GM18507 (cell line): ENCODE results near the gene SP110.
"Not testable (repeated sequence)": the region's sequence is repeated elsewhere in the genome, so short reads cannot be mapped to it uniquely, and the experiment has no call there.

Experiments used
- DNase-seq: peaks from one replicate; pipeline ENCODE4 v3.0.0; 2011; ENCODE audit warnings: low read depth; ENCODE audit not compliant: insufficient read length; ENCODE audit errors: extremely low spot score
- FAIRE-seq: peaks from 2 replicates; lab custom pipeline; 2011; peaks lifted over from hg19 to GRCh38; lab: Jason Lieb, UNC

The SP110 gene

DNA sequence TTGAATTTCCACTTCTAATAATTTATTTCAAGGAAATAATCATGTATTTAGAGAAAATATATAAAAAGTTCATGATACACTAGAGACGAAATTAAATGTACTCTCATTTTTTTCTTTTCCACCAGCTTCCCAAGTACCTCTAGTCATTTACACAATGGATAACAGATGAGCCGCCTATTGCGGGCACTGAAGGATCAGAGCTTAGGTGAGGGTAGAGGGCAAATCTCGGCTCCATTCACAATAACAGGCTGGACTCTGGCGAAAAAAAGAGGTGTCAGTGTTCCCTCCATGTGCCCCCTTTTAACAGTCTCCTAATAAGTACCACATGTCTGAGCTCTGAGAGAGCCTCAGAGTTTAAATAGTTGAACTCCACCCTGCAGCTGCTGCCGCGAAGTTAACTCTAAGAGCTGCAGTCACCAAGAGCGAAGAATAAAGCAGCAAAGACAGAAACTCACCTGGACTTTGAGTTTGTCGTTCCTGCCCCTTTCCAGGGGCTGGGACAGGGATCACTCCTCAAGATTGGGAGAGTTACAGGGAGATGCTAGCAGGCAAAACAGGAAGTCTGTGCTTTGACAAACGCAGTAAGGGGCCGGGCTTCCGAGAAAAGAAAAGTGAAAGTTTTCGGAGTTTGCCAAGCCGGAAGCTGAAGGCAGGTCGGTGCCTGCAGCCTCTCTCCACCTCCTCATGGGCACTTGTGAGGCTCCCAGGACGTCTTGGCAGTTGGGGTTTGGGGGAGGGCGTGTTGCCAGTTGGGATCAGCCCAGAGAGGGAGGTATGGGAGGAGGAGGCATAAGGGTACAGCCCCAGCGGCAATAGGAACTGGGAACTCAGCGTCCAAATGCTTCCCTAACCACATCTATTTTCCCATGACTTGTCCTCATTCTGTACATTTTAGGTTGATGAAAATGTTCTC is at the start of gene SP110:
SP110 (minus strand) TSS at position 566 of the 913 bp plus-strand sequence. CDS start 3,057 bp downstream, outside the sequence.
- peak; percentile 99 for FAIRE-seq
- no peak for DNase-seq

DNA sequence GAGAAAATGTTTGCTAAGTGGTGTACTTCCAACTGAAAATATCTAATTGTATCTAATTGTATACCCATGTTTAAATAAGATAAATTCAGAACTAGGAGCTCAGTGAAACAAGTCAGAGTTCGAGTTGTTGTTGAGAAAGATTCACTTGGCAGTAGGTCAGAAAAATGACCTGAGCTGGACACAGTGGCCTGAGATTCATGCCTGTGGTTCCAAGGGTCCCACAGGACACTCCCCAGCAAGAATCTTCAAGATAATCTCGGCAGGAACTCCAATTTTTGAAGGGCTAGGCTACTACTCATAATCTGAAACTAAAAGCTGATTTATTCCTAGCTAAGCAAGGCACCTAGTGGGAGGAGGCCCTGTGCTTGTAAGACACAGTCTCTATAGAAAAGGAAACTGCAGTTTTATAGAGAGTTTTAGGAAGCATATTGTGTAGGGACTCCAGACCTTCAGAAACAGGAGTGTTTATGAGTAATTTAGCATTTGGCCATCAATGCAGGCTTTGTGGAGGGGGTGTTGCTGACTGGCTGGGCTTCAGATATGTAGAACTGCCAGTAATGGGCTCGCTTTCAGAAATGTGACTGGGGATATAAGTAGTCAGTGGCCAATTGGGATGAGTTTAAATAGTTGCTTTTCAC is 48.9 kb upstream of the SP110 start:
- FAIRE-seq (peak; percentile 90), DNase-seq (no peak)

DNA sequence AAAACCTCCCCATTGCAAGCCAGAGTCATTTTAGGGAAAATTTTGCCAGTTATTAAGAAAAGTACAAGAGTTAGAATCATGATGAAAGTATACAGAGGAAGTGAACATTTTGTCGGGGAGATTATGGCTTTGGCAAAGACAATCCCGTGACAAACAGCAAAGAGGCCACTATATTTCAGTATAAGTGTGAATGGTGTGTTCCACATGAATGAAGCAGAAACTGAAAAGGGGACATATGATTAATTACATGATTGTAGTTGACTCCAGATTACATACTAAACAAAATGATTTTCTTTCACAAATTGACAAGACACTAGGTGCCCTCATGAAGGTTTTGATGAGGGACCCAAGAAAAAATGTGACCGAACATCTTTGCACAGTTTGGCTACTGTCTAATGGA is 47.8 kb upstream of the SP110 start:
- peak; percentile 91 for FAIRE-seq
- no peak for DNase-seq

DNA sequence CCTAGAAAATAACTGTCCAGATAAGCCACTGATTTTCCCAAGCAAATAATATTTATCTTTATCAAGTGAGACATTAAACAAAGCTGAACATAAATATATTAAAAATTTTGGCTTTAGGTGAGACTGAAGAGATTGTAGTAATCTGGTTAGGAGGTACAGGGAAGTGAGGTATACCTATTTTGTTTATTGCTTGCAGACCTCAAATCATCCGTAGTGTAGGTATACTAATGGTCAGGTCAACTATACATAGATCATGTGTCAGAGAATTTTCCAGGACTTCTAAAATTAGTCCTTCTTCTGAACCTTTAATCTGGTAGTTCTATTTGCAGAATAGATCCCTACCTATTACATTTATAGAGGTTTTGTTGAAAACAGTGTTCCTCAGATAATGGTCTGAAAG is 47.3 kb upstream of the SP110 start:
- FAIRE-seq (no peak), DNase-seq (no peak)

DNA sequence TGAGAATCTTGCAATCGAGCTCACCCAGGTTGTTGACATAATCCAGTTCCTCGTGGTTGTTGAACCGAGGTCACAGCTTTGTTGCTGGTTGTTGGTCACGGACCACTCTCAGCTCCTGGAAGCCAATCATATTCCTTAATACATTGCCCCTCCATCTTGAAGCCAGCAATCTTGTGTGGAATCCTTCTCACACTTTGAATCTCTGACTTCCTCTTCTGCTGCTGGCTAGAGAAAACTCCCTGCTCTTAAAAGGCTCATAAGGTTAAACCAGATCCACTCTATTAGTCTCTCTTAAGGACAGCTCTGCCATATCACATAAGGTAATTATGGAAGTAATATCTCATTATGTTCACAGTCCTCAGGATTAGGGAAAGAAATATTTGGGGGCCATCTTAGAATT is 46.9 kb upstream of the SP110 start:
- no peak for FAIRE-seq

DNA sequence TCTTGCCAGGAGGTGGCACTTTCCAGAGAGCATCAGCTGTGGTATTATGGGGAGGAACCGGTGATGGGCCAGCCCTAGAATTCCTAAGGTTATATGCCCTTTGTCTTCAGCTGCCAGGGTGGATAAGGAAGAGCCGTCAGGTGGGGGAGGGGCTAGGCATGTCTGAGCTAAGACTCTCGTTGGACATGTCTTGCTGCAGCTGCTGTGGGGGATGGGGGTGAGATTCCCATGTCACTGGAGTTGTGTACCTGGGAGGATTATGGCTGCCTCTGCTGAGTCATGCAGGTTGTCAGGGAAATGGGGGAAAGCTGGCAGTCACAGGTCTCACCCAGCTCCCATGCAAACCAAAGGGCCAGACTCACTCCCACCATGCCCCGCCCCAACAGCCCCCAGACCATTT is 45.2 kb upstream of the SP110 start:
- DNase-seq, FAIRE-seq: not testable (repeated sequence)

More for the DNA sequence above, 46.9 kb upstream of the SP110 start:
- DNase-seq: no peak

DNA sequence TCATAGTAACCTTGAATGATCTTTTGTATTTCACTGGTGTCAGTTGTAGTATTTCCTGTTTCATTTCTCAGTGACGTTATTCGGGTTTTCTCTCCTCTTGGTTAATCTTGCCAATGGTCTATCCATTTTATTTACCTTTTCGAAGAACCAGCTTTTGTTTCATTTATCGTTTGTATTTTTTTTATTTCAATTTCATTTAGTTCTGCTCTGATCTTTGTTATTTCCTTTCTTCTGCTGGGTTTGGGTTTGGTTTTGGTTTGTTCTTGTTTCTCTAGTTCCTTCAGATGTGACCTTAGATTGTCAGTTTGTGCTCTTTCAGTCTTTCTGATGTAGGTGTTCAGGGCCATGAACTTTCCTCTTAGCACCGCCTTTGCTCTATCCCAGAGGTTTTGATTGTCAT is 42.5 kb upstream of the SP110 start:
- peak; percentile 74 for FAIRE-seq

DNA sequence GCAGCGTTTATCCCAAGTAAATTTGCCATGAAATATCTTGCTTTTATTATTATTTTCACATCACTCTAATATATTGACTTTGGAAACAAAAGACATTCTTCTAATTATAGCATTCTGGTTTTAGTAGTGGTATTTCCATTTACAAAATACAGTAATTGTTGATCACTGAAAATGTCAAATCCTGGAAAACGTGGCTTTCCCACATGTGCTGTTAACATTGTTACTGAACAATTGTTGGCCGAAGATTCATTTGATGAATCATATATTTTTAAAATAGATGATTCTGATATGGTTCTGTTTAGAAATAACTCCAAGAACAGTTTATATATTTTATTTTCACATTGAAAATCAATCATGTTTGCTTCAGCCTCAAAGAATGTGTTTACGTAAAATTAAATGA is 38.7 kb upstream of the SP110 start:
- FAIRE-seq: no peak
- no peak for DNase-seq

More for the DNA sequence above, 42.5 kb upstream of the SP110 start:
- no peak for DNase-seq

DNA sequence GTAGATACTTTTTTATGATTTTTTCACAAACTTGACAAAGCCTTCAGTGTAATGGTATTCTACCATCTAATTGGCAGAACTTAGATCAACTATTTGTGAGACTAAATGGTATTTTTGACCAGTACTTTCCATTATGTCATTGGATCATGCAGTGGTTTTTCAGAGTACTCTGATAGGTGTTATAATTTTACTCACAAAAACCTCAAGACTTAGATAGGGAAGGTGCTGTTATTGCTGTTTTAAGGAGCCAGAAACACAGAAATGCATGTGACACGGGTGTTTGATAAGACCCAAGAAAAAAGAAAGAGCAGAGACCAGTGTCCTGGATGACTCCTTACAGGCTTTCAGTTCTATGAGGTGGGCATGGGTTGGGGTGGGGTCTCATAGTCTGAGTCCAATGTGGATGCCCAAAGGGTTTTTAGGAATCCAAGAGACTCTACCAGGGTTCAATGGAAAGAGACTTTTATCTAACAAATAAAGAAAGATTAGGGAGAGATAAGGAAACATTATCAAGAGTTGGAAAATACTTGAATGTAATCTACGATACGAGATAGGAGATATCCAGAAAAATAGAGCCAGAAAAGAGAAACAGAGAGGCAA is 37.0 kb upstream of the SP110 start:
- DNase-seq (no peak), FAIRE-seq (peak; percentile 26)

DNA sequence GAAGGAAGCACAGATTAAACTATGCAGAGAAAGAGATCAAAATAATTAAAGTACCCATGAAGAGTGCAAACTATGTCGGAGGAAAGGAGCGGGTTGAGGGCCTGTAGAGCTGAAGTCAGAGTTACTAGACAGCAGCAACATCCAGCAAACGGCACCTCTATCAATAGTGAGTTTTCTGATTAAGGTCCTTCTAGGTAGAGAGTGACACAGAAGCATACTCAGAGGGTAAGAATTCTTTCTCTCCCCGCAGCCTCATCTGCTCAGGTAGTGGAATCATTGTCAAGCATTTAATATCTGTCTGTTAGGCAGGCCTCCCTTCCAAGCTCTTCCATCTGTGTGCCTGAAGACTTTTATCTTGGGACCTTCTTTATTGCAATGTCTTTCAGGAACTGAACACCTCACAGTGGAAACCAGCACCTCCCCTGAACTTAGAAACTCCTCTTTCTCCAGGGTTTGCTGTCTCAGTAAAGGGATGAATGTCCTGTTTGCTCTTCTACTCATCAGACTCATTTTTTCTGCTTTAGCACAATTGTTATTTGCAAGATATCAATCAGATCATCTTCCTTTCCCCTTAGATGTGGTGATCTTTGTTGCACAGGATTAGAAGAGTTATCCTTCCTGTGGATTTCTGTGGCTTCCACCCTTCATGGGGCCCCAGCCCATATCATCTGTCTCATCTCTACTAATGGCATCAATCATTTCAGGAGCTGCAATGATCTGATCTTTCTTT is 34.5 kb upstream of the SP110 start:
- no peak for DNase-seq
- FAIRE-seq: no peak

DNA sequence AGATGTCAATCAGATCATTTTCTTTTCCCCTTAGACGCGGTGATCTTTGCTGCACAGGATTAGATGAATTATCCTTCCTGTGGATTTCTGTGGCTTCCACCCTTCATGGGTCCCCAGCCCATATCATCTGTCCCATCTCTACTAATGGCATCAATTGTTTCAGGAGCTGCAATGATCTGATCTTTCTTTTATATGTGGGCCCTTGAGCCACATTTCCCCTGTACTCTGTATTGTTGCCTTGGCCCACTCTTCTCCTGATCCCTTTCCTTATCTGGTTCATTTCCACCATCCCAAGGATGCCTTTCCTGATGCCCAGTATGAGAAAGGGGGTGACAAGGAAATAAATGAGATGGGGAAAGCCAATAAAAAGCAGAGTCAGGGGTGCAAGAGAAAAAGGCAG is 30.4 kb upstream of the SP110 start:
- FAIRE-seq (no peak), DNase-seq (no peak)

DNA sequence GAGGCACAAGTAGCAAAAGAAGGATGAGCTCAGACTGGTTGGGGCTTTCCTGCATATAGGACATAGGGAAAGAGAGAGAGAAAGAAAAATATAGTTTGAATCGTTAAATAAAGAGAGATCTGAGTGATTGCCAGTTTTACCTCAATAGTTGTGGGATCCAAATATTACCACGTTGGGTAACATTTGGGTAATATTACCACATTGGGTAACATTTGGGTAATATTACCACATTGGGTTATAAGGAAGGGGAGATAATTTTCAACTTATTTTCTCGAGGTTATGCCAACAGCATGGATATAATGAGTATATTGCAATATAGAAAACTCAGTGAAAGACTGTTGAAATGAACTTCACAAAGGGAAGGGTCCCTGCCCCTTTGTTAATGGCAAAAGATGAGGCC is 26.4 kb upstream of the SP110 start:
- DNase-seq (no peak), FAIRE-seq (no peak)

DNA sequence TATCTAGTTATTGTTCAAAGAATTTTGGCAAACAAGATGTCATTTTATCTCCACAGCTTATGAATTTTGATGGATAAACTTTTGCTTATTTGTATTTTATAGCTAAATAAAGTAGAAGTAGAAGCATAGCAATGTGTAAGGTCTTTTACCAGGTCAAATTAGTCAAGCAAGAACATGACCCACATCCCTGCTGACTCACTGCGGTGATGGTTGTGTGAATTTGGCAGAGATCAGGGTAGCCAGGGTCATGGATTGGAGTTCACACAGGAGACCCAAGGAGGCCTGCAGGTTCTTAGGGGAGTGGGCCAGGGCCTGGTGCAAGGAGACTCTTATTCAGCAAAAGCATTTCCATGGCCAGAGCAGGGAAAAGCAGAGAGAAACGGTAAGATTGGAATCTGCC is 24.4 kb upstream of the SP110 start:
- DNase-seq (no peak), FAIRE-seq (no peak)

DNA sequence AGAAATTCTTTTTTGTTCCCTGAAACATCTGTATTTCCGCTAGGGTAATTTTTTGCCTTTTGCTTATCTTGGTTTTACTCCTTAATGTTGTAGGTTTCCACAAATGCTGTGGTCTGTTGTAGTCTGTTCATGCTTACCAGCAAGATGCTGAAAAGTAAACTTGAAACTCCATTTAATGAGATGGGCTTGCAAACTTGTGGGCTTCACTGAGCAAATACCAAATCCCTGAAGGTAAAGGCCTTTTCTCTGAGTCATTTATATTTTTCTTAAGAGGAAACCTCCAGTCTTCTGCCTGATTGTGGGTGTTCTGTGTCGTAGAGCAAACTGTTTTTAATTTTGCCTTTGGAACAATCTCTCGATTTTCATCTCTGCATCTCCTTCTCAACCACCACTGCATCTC is 15.1 kb upstream of the SP110 start:
- DNase-seq: no peak

DNA sequence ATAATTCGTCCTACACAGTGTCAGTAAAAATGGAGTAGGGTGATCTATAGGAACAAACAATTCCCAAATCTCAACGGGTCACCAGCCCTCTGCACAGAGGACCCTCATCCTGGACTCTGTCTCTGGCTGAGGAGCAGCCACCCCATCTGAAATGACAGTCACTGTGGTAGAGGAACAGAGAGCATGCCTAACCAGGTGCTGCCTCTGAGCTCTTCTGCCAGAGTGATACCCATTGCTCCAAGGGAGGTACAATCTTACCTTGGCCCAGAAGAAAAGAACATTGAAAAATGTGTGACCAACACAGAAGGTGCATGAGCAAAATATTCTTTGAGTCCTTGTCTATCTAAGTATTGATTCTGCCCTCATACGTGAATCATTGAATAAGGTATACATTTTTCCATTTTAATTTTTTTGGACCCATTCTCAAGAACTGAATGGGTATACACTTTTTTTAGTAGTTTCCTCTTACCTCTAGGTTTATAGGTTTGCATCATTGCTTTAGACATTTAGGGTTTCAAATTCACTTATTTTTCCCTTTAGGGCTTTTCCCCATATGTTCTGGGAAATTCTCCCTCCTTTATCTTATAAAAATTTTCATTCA is 14.4 kb upstream of the SP110 start:
- FAIRE-seq (peak; percentile 86), DNase-seq (no peak)

More for the DNA sequence above, 15.1 kb upstream of the SP110 start:
- FAIRE-seq: peak; percentile 84

DNA sequence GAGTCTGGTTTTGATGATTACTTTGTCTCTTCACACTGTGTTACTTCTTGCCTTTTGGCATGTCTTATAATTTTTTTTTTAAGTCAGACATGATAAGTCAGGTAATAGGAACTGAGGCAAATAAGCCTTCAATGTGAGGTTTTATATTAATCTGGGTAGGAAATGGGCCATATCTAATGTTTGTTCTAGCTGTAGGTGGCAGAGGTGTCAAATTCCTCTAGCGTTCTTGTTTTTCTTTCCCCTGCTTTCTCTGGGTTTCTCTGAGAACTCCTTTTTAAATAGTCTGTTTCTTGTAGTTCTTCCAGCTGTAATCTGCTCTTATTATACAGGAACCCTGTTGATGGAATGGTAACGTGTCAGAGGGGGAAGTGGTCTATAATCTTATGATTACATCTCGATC is 11.5 kb upstream of the SP110 start:
- peak; percentile 60 for FAIRE-seq
- no peak for DNase-seq

DNA sequence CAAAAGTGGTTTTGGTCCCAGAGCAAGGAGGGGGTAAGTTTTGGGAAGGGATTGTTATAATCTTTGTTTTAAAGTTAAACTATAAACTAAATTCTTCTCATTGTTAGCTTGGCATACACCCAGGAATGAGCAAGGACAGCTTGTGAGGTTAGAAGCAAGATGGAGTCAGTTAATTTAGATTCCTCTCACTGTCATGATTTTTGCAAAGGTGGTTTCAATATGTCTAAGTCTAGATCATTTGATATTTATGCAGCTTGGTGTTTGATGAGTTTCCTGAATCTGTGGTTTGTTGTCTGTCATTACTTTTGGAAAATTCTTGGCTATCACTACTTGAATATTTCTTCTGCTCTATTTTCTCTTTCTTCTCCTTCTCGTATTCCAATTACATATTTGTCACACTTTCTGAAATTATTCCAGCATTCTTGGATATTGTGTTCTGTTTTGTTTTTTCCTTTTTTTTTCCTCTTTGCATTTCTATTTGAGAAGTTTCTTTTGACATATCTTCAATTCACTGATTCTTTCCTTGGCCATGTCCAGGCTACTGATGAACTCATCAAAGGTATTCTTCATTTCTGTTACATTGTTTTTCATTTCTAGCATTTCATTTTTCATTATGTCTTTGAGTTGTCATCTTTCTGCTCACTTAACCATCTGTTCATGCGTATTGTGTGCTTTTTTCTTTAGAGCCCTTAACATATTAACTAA is 10.9 kb upstream of the SP110 start:
- DNase-seq (no peak), FAIRE-seq (peak; percentile 48)

DNA sequence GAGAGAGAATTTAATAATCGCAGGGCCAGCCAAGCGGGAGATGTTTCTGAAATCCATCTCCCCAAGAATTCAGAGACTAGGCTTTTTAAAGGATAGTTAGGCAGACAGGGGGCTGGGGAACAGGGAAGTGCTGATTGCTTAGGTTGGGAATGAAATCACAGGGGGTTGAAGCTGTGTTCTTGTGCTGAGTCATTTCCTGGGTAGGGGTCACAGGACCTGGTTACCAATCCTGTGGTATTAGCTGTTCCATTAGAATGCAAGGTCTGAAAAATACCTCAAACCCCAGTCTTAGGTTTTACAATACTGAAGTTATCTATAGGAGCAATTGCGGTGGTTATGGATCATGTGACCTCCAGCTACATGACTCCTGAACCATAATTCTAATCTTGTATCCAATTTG is 10.3 kb upstream of the SP110 start:
- DNase-seq (no peak), FAIRE-seq (peak; percentile 81)

DNA sequence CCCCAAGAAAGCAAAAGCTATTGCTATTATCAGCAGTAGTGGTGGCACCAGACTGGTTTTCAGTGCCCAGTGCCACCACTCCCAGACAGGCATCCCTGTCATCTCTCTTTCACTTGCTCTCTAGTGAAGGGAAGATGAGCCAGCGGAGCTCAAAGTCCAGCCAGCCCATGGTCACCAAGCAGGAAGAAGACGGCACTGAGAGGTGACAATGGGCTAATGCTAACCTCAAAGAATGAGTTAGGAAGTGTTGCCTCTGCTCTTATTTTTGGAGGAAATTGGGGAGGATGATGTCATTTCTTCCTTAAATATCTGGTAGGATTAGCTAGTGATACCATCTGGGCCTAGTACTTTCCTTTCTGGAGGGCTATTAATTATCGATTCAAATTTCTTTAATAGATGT is 7.4 kb upstream of the SP110 start:
- no peak for DNase-seq
- no peak for FAIRE-seq
